A549 (cell line): Measurements from ENCODE around the gene TESMIN. TPM values are rescaled to one million over a fixed set of nuclear protein-coding genes. Genes with fewer than 3 reads are reported as not detected.

Experiments used
- ATAC-seq, 2 experiments: fragments of 200-7000 bp in 1 of 2; fragments of >200 bp in 1 of 2; cut with Nextera tagmentation in 1 of 2; cut with Tn5 transposase in 1 of 2; 3 replicates each; pipeline versions ENCODE4 v1.8.0 to v1.9.1; 2018 to 2020; ENCODE audit warnings: mild to moderate bottlenecking in 1 of 2, moderate library complexity in 1 of 2
- CTCF ChIA-PET: fragments of 300-600 bp; sonication (Branson Sonifier 250); formaldehyde crosslinking; extraction: SDS; loops from one replicate; lab custom pipeline; 2021; ENCODE audit warnings: antibody characterized with exemption, inconsistent platforms; lab: Yijun Ruan, JAX
- POLR2A ChIA-PET: fragments of 350-600 bp; formaldehyde crosslinking; extraction: SDS; loops from one replicate; lab custom pipeline; 2021; ENCODE audit warnings: antibody characterized with exemption, inconsistent platforms; lab: Yijun Ruan, JAX
- DNase-seq, 2 experiments: peaks; one replicate each; pipeline versions ENCODE4 v3.0.0 to v3.0.0-alpha.2; 2011 to 2016; ENCODE audit warnings: low read depth in 1 of 2, low spot score in 1 of 2
- FAIRE-seq: peaks from 2 replicates; lab custom pipeline; 2011; peaks lifted over from hg19 to GRCh38; lab: Jason Lieb, UNC
- H3K27ac ChIP-seq, 2 experiments: fragments of >200 bp; sonication (Bioruptor Twin); formaldehyde crosslinking; 3 replicates each; pipeline ENCODE4 v1.5.1; 2016 to 2017
- H3K4me1 ChIP-seq: fragments of >200 bp; sonication (Bioruptor Twin); formaldehyde crosslinking; 3 replicates; pipeline ENCODE4 v1.6.1; 2016
- H3K4me2 ChIP-seq: fragments of >200 bp; sonication (Bioruptor Twin); formaldehyde crosslinking; 3 replicates; pipeline ENCODE4 v1.6.1; 2016
- H3K4me3 ChIP-seq: fragments of >200 bp; sonication (Bioruptor Twin); formaldehyde crosslinking; 3 replicates; pipeline ENCODE4 v1.5.1; 2016
- H3K9me3 ChIP-seq: fragments of >200 bp; sonication (Bioruptor Twin); formaldehyde crosslinking; 3 replicates; pipeline ENCODE4 v1.6.1; 2016
- BCL3 ChIP-seq: fragments of >200 bp; sonication (Bioruptor Twin); formaldehyde crosslinking; IDR thresholded peaks from 3 replicates; pipeline ENCODE4 v1.6.1; 2016
- CBX2 ChIP-seq: fragments of 200-600 bp; sonication (generic); IDR thresholded peaks from 2 replicates; pipeline ENCODE4 v1.6.1; 2016; ENCODE audit warnings: low read depth, mild to moderate bottlenecking, borderline replicate concordance
- CHD2 ChIP-seq: fragments of 150-350 bp; IDR thresholded peaks from 2 replicates; pipeline ENCODE4 v1.6.1; 2014; ENCODE audit warnings: low read length; ENCODE audit not compliant: partially characterized antibody
- EP300 ChIP-seq, 2 experiments: fragments of >200 bp; sonication (Bioruptor Twin); formaldehyde crosslinking; IDR thresholded peaks; 2 replicates in 1 of 2; 3 replicates in 1 of 2; pipeline ENCODE4 v1.6.1; 2016 to 2017
- FOSB ChIP-seq: fragments of 250-450 bp; sonication (Bioruptor Pico); IDR thresholded peaks from 2 replicates; pipeline ENCODE4 v1.5.0; 2020; ENCODE audit warnings: mild to moderate bottlenecking, moderate library complexity
- FOSL2 ChIP-seq, 2 experiments: fragments of 450-650 bp in 1 of 2; fragments of >200 bp in 1 of 2; sonication (Bioruptor Twin) in 1 of 2; formaldehyde crosslinking; IDR thresholded peaks; 2 replicates each; pipeline versions ENCODE4 v1.5.0 to v1.6.1; 2016 to 2020; ENCODE audit warnings: mild to moderate bottlenecking in 1 of 2, moderate library complexity in 1 of 2
- HES2 ChIP-seq: fragments of >200 bp; sonication (Bioruptor Twin); formaldehyde crosslinking; IDR thresholded peaks from 2 replicates; pipeline ENCODE4 v1.6.1; 2016
- HOXB5 ChIP-seq: fragments of 250-450 bp; sonication (Bioruptor Pico); IDR thresholded peaks from 2 replicates; pipeline ENCODE4 v1.5.0; 2020; ENCODE audit warnings: mild to moderate bottlenecking, moderate library complexity
- KDM1A ChIP-seq: fragments of 200-600 bp; sonication (generic); IDR thresholded peaks from 2 replicates; pipeline ENCODE4 v1.6.1; 2016; ENCODE audit warnings: low read depth, mild to moderate bottlenecking
- KDM5A ChIP-seq: fragments of 200-600 bp; sonication (generic); IDR thresholded peaks from 2 replicates; pipeline ENCODE4 v1.6.1; 2016; ENCODE audit warnings: antibody characterized with exemption, mild to moderate bottlenecking
- MAFK ChIP-seq: fragments of 450-650 bp; IDR thresholded peaks from 2 replicates; pipeline ENCODE4 v1.6.1; 2014; ENCODE audit not compliant: partially characterized antibody
- MAX ChIP-seq: IDR thresholded peaks from 2 replicates; pipeline ENCODE4 v1.6.1; 2012
- MYC ChIP-seq: IDR thresholded peaks from 2 replicates; pipeline ENCODE4 v1.6.1; 2012; ENCODE audit warnings: mild to moderate bottlenecking, inconsistent platforms, low read length, improper control_type of control experiment, borderline replicate concordance
- NR3C1 ChIP-seq: fragments of >200 bp; sonication (Bioruptor Twin); formaldehyde crosslinking; IDR thresholded peaks from 3 replicates; pipeline ENCODE4 v1.6.1; 2017
- PHF8 ChIP-seq: fragments of 200-600 bp; sonication (generic); IDR thresholded peaks from 2 replicates; pipeline ENCODE4 v1.6.1; 2016; ENCODE audit warnings: low read depth, mild to moderate bottlenecking, antibody characterized with exemption, moderate library complexity, borderline replicate concordance
- POLR2A ChIP-seq: IDR thresholded peaks from 2 replicates; pipeline ENCODE4 v1.6.1; 2012; ENCODE audit warnings: mild to moderate bottlenecking, low read length
- RARB ChIP-seq: fragments of 250-450 bp; sonication (Bioruptor Pico); IDR thresholded peaks from 2 replicates; pipeline ENCODE4 v1.8.0; 2021; ENCODE audit warnings: mild to moderate bottlenecking, moderate library complexity
- REST ChIP-seq: fragments of 200-600 bp; sonication (generic); IDR thresholded peaks from 2 replicates; pipeline ENCODE4 v1.6.1; 2016; ENCODE audit warnings: antibody characterized with exemption, mild to moderate bottlenecking, moderate library complexity
- RFX5 ChIP-seq: fragments of 450-650 bp; IDR thresholded peaks from 2 replicates; pipeline ENCODE4 v1.7.1; 2014; ENCODE audit warnings: antibody characterized with exemption, mild to moderate bottlenecking, moderate library complexity
- SREBF2 ChIP-seq: fragments of 450-650 bp; IDR thresholded peaks from 2 replicates; pipeline ENCODE4 v1.6.1; 2014; ENCODE audit warnings: mild to moderate bottlenecking, moderate library complexity
- ZFP36 ChIP-seq: fragments of 450-650 bp; IDR thresholded peaks from 2 replicates; pipeline ENCODE4 v1.6.1; 2014; ENCODE audit warnings: borderline replicate concordance; ENCODE audit not compliant: partially characterized antibody
- ZSCAN20 ChIP-seq: fragments of 250-450 bp; sonication (Bioruptor Pico); IDR thresholded peaks from 2 replicates; pipeline ENCODE4 v1.8.0; 2022; ENCODE audit warnings: mild to moderate bottlenecking, moderate library complexity
- whole genome bisulfite sequencing: methylation state at CpG from one replicate; pipeline ENCODE4 v1.1.6; 2017; ENCODE audit errors: missing lambda C conversion rate; 5-methylcytosine and 5-hydroxymethylcytosine counted together
- polyA plus RNA-seq, 4 experiments: library from polyadenylated mRNA; depleted of rRNA in 3 of 4; stranded (reverse); fragments of >200 nt; fragmentation: RNase III in 1 of 4; extraction: RNeasy Plus Mini Kit Qiagen cat#74134 plus additional on column Dnase treatment in 1 of 4; gene quantifications; 2 replicates in 3 of 4; 3 replicates in 1 of 4; pipeline ENCODE4 v1.2.3, GENCODE V29; 2011 to 2017

Gene TESMIN
- polyA plus RNA-seq, 2 of the 4 experiments (the other 2 are of a cell fraction) = 4.5 to 5.2 TPM

GRCh38 chr11:68692871-68693483 is 58.3 kb downstream of the TESMIN start:
- POLR2A ChIA-PET = no interaction called here
- no peak for DNase-seq
- H3K9me3 ChIP-seq = peaks cover 12% of the 10 kb centered on the region; the same call in 2 of the 3 replicates
- CTCF ChIA-PET = no interaction called here
- 87% methylated on average over 12 of the region's 15 CpGs for WGBS
- no peaks in the 10 kb centered on the region for H3K4me1 ChIP-seq
- TF ChIP-seq POLR2A (no peak), KDM1A (no peak), RARB (CRISPR knock-in tag) (no peak), REST (no peak), NR3C1 (no peak), ZSCAN20 (no peak), CBX2 (no peak)
- TF ChIP-seq, all 56 proteins: peak for 0
- ATAC-seq = no peak
- Histone ChIP-seq H3K4me3 (no peak overlapping the region), H3K27ac (no peak overlapping the region), H3K4me2 (no peak overlapping the region)
- FAIRE-seq = no peak

- Histone ChIP-seq H3K4me1 (no peaks in the 10 kb centered on the region), H3K9me3 (peaks cover 7% of the 10 kb centered on the region; the same call in 1 of the 3 replicates), H3K4me3 (no peak overlapping the region), H3K4me2 (no peak overlapping the region), H3K27ac (no peak overlapping the region)
- DNase-seq (no peak), FAIRE-seq (no peak), ATAC-seq (no peak; a peak in 1 of 6 replicates)
- ChIA-PET CTCF (interaction anchor here (0.6 to 1.5 kb wide), 3 partner anchors 12 to 77 kb away, joined by 3 to 6 read pairs (median 3); no protein-coding TSS in a partner anchor), POLR2A (no interaction called here)
- TF ChIP-seq PHF8 = no peak
- TF ChIP-seq SREBF2 = no peak
- TF ChIP-seq KDM5A = no peak
- WGBS = 76% methylated on average over 10 of the region's 10 CpGs
Observed at GRCh38 chr11:68692115-68692514, 59.2 kb downstream of the TESMIN start.

- Histone ChIP-seq H3K27ac (no peak overlapping the region), H3K4me1 (no peaks in the 10 kb centered on the region), H3K4me3 (no peak overlapping the region), H3K4me2 (no peak overlapping the region)
- no peak for ATAC-seq
- CTCF ChIA-PET = interaction anchor here (1.4 to 1.5 kb wide), 2 partner anchors 12 kb away, joined by 3 to 6 read pairs; no protein-coding TSS in a partner anchor
- POLR2A ChIA-PET = interaction anchor here (0.7 kb wide), 1 partner anchor 163 kb away, joined by 3 read pairs; no protein-coding TSS in a partner anchor
- no peak for TF ChIP-seq FOSL2 (IDR thresholded peaks at IDR 0.05)
- TF ChIP-seq FOSL2 (CRISPR knock-in tag; IDR thresholded peaks at IDR 0.05) = no peak
- no peak for TF ChIP-seq HOXB5 (CRISPR knock-in tag)
- TF ChIP-seq RFX5 = no peak
- no peak for TF ChIP-seq CHD2
- TF ChIP-seq FOSB (CRISPR knock-in tag) = no peak
- no peak for TF ChIP-seq HES2
- no peak for TF ChIP-seq SREBF2
- no peak for TF ChIP-seq MAFK
- no peak for TF ChIP-seq EP300 (IDR thresholded peaks at IDR 0.05)
- no peak for TF ChIP-seq BCL3
- no peak for TF ChIP-seq RARB (CRISPR knock-in tag)
- TF ChIP-seq MAX = no peak
- no peak for TF ChIP-seq PHF8
- no peak for TF ChIP-seq MYC
- no peak for TF ChIP-seq ZFP36
- TF ChIP-seq, all 56 proteins: peak for 0
- H3K9me3 ChIP-seq = 0 out of 3 replicates have a peak, but pooled peaks cover 3% of the 10 kb centered on the region
- DNase-seq = no peak
- WGBS = 69% methylated on average over 9 of the region's 9 CpGs
- no peak for FAIRE-seq
Observed at GRCh38 chr11:68691402-68691784, 59.9 kb downstream of the TESMIN start.
